GM21786 (cell line): ENCODE data around the gene CDY1B.
"Not testable (repeated sequence)": the region's sequence is repeated elsewhere in the genome, so short reads cannot be mapped to it uniquely, and the experiment has no call there.

ENCODE experiments used
- ATAC-seq: cut with Tn5 transposase; IDR thresholded peaks from one replicate; pipeline ENCODE4 v1.9.1; 2021; ENCODE audit not compliant: unreplicated experiment

Gene CDY1B, protein sequence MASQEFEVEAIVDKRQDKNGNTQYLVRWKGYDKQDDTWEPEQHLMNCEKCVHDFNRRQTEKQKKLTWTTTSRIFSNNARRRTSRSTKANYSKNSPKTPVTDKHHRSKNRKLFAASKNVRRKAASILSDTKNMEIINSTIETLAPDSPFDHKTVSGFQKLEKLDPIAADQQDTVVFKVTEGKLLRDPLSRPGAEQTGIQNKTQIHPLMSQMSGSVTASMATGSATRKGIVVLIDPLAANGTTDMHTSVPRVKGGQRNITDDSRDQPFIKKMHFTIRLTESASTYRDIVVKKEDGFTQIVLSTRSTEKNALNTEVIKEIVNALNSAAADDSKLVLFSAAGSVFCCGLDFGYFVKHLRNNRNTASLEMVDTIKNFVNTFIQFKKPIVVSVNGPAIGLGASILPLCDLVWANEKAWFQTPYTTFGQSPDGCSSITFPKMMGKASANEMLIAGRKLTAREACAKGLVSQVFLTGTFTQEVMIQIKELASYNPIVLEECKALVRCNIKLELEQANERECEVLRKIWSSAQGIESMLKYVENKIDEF

DNA sequence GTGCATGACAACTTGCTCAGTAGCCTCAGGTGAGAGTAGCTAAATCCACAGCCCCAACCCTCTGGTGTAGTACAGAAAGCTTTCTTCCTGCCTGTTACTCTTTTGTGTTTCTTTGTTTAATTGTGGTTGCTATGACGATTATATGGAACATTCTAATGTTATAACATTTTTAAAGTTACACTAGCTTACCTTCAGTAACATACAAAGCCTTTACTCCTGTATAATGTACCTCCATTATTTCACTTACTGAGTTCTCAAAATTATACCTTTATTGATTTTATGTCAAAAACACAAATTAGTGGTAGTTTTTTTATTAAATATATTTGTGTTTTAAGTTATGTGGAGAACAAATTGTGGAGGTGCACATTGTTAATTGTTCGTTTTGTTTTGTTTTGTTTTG lies at the start of gene CDY1B:
TSS of gene CDY1B (minus strand) at position 101 of the 400 bp plus-strand sequence. CDS start 331 bp downstream, outside the sequence.
- not testable (repeated sequence) for ATAC-seq

DNA sequence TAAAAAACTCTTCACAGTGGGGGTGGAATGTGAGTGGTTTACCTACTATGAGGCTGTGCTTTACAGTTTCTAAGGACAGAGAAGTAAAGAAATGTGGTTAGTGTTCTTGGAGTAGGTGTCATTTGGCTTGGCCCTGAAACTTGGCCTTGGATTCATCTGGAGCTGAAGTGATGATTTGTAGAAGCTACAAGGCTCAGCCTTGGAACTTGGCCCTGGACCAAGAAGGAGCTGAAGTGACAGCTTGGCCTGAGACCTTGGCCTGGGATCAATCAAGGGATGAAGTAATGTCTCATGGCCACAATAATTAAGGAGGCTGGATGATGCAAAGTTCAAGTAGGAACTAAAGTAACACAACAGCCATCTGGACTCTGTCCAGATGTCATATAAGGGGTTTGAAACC lies 1.7 kb upstream of the CDY1B start:
- ATAC-seq: not testable (repeated sequence)

DNA sequence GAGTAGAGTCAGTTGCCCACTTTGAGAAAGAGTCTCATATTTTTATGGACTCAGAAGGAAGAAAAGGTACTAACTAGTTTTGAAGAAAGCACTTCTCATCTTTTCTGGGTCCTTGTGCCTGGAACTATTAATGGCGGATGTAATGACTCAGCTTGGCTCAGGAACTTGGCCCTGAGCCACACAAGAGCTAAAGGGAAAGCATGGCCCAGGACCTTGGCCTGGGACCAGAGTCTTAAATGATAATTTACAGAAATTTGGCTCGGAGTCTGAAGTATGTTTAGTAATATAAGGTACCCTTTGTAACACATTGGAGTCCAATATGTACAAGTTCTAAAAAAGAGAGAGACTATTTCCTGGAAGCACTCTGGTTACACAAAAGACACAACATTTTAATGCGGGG lies 4.6 kb downstream of the CDY1B start:
- not testable (repeated sequence) for ATAC-seq

DNA sequence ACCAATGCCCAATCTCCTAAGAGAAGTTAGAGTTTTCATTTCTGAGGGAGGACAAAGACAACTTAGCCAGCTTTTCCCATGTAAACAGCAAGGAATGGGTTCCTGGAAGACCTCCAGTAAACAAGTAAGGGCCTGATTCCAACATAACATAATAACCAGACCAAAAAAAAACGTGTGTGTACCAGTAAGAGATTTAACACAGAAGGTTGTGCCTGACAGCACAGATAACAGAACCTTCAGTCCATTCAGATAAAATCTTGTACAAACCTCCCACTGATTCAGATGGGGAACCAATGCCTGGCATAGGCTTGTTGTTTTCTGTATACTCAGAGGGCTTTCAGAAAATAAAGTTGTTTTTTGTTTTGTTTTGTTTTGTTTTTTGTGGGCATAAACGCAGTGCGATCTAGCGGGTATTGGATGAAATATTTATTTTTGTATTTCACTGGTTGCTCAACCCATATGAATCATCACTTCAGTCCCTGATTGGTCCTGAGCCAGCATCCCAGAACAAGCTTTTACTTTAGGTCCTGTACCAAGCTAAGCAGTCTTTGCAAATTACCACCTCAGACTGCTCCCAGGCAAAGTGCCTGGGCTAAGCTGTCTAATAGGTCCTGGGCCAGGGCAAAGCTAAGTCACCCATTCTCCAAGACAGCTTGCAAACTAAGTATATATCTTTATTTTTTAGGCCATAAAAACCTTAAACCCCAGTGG lies 8.7 kb downstream of the CDY1B start:
- ATAC-seq: not testable (repeated sequence)

DNA sequence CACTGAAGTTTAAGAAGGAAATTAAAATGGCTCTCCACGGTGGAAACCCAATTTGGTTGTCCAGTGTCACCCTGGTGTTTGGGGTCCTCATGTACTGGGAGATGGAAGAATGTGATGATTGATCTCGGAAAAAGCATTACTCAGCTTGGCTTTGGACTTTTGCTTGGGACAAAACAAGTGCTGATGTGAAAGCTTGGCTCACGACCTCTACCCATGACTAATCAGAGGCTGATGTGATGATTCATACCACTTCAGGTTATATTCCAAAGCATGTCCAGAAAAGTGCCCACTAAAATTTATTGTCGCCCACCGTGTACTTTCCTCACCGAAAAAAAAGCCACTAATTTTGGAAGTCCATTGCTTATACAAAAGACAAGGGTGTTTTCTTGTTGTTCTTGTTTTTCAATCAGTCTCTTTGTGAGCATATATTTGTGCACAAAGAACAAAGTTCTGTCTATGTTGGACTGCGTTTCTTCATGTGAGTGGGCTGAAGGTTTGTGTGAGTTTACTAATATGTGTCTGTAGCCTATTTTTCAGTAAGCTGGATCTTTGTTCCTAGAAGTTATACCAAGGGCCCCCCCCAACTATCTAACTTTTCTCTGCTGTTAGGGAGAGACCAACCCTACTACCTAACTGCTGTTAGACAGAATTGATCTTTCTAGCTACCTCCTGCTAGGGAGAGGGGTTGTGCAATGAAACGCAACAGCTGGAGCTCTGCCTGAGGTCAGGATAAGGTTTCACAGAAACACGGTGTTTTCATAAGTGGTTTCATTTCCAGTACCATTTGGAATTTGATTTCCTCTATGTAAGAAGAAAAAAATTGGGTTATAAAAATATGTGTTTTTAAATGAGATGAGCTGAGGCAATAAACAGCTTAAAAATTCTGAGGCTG lies 21.4 kb downstream of the CDY1B start:
- ATAC-seq: not testable (repeated sequence)
